Right cardiac atrium (tissue), 5 donors: Measurements from ENCODE around the gene NRP1. TPM values are rescaled to one million over a fixed set of nuclear protein-coding genes. Genes with fewer than 3 reads are reported as not detected.

Source experiments
- ATAC-seq, 2 donors: fragments of 200-7000 bp; cut with Tn5 transposase; one replicate each; pipeline versions ENCODE4 v1.8.0 to v1.9.1; 2020; ENCODE audit warnings: moderate library complexity in 2 of 2, mild to moderate bottlenecking in 1 of 2
- DNase-seq, 3 donors: peaks; one replicate each; pipeline ENCODE4 v3.0.0-alpha.2; 2020
- H3K27ac ChIP-seq: one replicate; pipeline ENCODE4 v1.5.1; 2013; ENCODE audit warnings: mild to moderate bottlenecking, low read length, control low read depth, moderate library complexity
- H3K27me3 ChIP-seq: one replicate; pipeline ENCODE4 v1.6.1; 2013; ENCODE audit not compliant: control insufficient read depth, insufficient read depth
- H3K4me1 ChIP-seq: one replicate; pipeline ENCODE4 v1.6.1; 2013; ENCODE audit warnings: low read length; ENCODE audit not compliant: control insufficient read depth, insufficient read depth
- H3K4me3 ChIP-seq: one replicate; pipeline ENCODE4 v1.5.1; 2013; ENCODE audit warnings: low read length, control low read depth
- H3K9me3 ChIP-seq: one replicate; pipeline ENCODE4 v1.6.1; 2013; ENCODE audit warnings: low read length; ENCODE audit not compliant: control insufficient read depth
- WGBS: extraction: QIAGEN DNeasy Blood & Tissue Kit; methylation state at CpG from one replicate; pipeline ENCODE4 v1.1.7; 2013; 5-methylcytosine and 5-hydroxymethylcytosine counted together
- intact Hi-C, 4 donors: fragments of 100-400 bp; cut with DNase I; formaldehyde crosslinking; loops; one replicate each; pipeline versions ENCODE4 v1.11.0 to v1.14.0; 2022 to 2023
- polyA plus RNA-seq: library from polyadenylated mRNA; stranded (reverse); fragments of 200-250 nt; gene quantifications from one replicate; pipeline ENCODE4 v1.2.3, GENCODE V29; 2013
- total RNA-seq, 4 donors: library from RNA; stranded (reverse); fragmentation: NEBNext Ultra II Directional; extraction: Animal tissue kit (Norgen Biotek cat#: 25700); gene quantifications; one replicate each; pipeline ENCODE4 v1.2.1, GENCODE V29; 2021
- donor health status: healthy with polysubstance abuse.
- donor health status: DM: no; HTN: yes; CAD: no.
- donor health status: DM: no; HTN: no; CAD: no.
- donor health status: DM: no; HTN: yes; CAD: no; lungs with severe emphysema.
- donor health status: DM: yes; HTN: yes; CAD: no.

The NRP1 gene
- total and polyA plus RNA-seq, 5 donors = 37.7 to 98.8 (median 92.5) TPM

DNA sequence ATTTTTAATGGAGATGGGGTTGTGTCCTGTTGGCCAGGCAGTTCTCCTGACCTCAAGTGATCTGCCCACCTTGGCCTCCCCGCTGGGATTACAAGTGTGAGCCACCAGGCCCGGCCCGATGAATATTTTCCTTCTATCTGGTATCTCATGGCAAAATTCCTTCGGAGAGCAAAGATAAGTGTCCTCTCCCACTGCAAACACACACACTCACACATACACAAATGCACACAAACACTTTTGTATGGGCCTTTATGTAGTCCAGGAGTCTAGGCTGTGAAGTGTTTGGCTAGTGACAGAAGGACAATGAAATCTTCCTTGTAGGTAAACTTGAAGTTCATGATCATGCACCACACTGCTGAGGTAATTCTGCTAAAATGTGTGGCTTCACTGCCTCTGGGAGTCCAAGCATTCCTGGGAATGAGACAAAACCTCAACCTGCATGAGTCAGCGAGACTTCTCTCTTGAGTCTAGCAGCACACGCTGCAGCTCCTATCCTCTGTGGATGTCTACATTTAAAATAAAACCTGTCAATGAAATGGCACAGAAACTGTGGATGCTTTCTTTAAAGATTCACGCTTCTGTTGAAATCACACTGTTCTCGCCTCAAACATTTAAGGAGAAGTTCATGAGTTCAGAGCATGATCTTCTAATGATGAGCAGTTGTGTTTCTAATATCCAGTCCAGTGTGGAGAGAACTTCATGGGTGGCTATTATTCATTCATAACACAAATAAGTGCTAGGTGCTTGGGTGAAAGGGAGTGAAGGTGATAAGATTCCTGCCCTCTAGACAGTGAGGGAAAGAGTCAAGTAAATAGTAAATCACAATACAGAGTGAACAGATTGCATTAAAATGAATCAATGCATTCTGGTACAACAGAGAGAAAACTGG is 96.5 kb downstream of the NRP1 start:
- Histone ChIP-seq H3K9me3 (no peaks in the 10 kb centered on the region), H3K27me3 (no peaks in the 10 kb centered on the region), H3K27ac (peak overlapping the region; percentile 34), H3K4me1 (peaks cover 5% of the 10 kb centered on the region), H3K4me3 (no peak overlapping the region)
- DNase-seq (no peak), ATAC-seq (no peak)
- intact Hi-C loops = no loop called here
- 71% methylated on average over 8 of the region's 8 CpGs for WGBS

DNA sequence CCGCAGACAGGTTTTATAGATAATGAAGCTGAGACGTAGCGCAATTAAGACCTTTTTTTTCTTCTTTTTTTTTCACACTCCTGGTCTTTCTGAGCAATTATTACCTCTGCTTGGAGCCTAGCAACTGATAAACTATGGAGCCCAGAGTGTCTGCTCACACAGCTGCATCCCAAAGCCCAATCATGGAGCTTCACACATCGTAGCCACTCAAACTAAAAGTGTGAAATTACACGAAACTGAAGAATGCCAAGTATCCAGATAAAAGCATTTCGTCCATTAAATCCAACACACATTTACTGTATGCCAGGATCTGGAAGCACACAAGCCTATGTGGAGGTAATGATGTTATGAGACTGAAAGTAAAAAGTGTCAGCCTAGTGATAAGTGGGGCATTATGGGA is 97.6 kb downstream of the NRP1 start:
- H3K27ac ChIP-seq = no peak overlapping the region
- 54% methylated on average over 6 of the region's 6 CpGs for WGBS
- intact Hi-C loops = no loop called here
- H3K4me1 ChIP-seq = peaks cover 7% of the 10 kb centered on the region
- ATAC-seq (no peak), DNase-seq (no peak)
- no peaks in the 10 kb centered on the region for H3K9me3 ChIP-seq
- no peaks in the 10 kb centered on the region for H3K27me3 ChIP-seq
- H3K4me3 ChIP-seq = no peak overlapping the region

DNA sequence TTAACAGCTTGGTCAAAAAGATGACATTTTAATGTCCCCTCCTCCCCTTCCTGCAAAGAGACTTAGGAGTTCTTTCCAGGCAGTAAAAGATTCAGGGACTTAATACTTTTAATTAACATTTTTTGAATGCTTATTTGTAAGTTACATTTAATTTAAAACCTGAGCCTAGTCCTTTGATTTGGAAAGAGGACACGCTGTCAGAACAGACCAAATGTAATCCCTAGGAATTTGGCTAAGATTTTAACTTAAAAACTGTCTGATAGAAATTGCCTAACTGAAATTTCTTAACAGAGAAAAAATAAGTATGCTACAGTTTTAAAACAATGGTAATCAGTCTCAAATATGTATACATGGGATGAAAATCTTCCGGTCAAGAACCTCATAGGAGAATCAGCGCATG is 98.5 kb downstream of the NRP1 start:
- DNase-seq (no peak), ATAC-seq (no peak)
- no peaks in the 10 kb centered on the region for H3K27me3 ChIP-seq
- H3K4me1 ChIP-seq = peaks cover 10% of the 10 kb centered on the region
- intact Hi-C loops = no loop called here
- H3K9me3 ChIP-seq = no peaks in the 10 kb centered on the region
- WGBS = 85% methylated on average over 3 of the region's 3 CpGs
- no peak overlapping the region for H3K27ac ChIP-seq
- no peak overlapping the region for H3K4me3 ChIP-seq

DNA sequence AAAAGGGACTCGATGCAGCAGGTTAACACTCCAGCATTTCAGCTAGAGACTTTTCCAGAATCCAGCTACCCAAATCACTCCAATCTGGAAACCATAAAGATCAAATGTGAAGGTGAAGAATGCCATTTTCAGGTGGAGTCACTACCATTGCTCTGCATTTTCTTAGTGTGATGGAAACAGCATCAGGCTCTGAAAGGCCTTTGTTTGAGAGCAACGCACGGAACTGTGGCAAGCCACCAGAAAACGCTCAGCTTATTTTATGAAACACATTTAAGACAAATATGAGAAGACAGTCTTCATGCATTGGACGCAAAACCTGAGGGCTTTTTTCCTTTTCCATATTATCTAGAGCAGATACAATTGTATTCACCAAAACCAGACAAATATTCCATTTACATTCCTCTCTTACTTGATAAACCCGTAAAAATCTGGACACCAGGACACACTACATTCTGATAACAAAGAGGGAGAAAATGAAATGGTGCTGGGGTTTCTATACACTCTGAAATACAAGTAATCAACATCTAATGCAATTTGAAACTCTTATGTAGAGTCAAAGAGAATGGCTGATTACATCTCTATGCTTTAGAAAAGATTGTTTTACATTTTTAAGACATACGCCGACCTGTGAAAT is 99.1 kb downstream of the NRP1 start:
- Histone ChIP-seq H3K4me3 (no peak overlapping the region), H3K9me3 (no peaks in the 10 kb centered on the region), H3K27ac (peak overlapping the region; percentile 79), H3K27me3 (no peaks in the 10 kb centered on the region), H3K4me1 (peaks cover 10% of the 10 kb centered on the region)
- ATAC-seq = no peak
- 46% methylated on average over 8 of the region's 8 CpGs for WGBS
- peak in 1 of 3 donors; percentile 51 for DNase-seq
- intact Hi-C loops = no loop called here

DNA sequence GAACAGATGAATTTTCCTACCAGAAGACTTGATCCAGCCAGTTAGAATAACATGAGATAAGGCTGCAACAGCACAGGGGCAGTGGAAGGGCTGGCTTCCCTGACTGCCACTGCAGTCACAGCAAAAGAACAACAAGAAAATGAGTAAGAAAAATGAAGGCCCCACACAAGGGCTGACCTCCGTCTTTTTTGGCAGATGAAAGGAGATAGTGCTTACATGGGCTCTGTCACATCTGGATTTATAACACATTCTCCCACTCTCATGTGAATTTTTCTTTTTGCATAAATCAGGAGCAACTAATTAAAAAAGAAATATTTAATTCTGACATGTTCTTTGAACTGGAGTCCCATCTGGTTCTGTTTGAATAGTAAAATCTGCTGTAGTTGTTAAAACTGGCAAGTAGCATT is 99.6 kb downstream of the NRP1 start:
- Histone ChIP-seq H3K27ac (peak overlapping the region; percentile 79), H3K27me3 (no peaks in the 10 kb centered on the region), H3K4me3 (no peak overlapping the region), H3K9me3 (no peaks in the 10 kb centered on the region), H3K4me1 (peaks cover 15% of the 10 kb centered on the region)
- 19% methylated on average over 1 of the region's 1 CpG for WGBS
- DNase-seq (peak; percentile 54 to 79 (median 67)), ATAC-seq (peak; percentile 85 to 86)
- intact Hi-C loops = no loop called here

DNA sequence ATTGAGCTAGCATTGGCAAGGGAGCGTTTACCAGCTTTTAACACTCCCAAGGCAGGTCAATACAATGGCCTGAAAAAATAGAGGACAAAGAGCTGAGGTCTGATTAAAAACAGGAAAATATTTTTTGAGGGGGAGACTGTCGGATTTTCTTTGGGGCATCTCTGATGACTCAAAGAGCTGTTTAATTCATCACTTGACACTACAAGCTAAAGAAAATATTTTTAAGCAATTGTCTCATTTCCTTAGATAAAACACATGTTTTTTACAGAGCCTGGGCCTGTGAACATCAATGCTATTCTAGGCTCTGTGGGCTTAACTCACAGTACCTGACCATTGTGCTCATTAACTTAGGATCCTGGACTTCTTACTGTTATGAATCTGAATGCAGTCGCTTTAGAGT is 100.8 kb downstream of the NRP1 start:
- peak in 1 of 2 donors; percentile 81 for ATAC-seq

DNA sequence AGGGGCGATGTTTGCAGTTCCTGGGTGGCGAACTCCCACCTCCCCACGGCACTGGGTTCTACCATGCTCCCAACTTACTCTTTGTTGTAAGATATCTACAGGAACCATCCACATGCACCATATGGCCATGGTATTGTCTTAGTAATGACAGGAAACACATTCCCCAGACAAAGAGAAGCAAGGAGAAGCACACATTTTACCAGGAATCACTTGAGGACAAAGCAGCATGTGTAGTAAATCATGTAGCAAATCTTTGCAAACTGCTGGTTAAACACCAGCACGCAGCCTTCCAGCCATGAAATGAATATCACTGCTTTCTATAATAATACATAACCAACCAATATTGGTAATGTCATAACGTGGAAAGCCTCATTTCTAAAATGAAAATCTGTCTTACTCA is 101.2 kb downstream of the NRP1 start:
- H3K9me3 ChIP-seq = no peaks in the 10 kb centered on the region
- no peaks in the 10 kb centered on the region for H3K27me3 ChIP-seq
- WGBS = 76% methylated on average over 5 of the region's 5 CpGs
- no peak overlapping the region for H3K4me3 ChIP-seq
- ATAC-seq = no peak
- H3K27ac ChIP-seq = peak overlapping the region; percentile 36
- intact Hi-C loops = no loop called here
- DNase-seq = no peak
- H3K4me1 ChIP-seq = peaks cover 15% of the 10 kb centered on the region

More for the DNA sequence above, 100.8 kb downstream of the NRP1 start:
- H3K9me3 ChIP-seq = no peaks in the 10 kb centered on the region
- intact Hi-C loops = no loop called here
- no peak overlapping the region for H3K27ac ChIP-seq
- no peak for DNase-seq
- 58% methylated on average over 3 of the region's 3 CpGs for WGBS
- no peak overlapping the region for H3K4me3 ChIP-seq
- H3K27me3 ChIP-seq = no peaks in the 10 kb centered on the region
- peaks cover 15% of the 10 kb centered on the region for H3K4me1 ChIP-seq

DNA sequence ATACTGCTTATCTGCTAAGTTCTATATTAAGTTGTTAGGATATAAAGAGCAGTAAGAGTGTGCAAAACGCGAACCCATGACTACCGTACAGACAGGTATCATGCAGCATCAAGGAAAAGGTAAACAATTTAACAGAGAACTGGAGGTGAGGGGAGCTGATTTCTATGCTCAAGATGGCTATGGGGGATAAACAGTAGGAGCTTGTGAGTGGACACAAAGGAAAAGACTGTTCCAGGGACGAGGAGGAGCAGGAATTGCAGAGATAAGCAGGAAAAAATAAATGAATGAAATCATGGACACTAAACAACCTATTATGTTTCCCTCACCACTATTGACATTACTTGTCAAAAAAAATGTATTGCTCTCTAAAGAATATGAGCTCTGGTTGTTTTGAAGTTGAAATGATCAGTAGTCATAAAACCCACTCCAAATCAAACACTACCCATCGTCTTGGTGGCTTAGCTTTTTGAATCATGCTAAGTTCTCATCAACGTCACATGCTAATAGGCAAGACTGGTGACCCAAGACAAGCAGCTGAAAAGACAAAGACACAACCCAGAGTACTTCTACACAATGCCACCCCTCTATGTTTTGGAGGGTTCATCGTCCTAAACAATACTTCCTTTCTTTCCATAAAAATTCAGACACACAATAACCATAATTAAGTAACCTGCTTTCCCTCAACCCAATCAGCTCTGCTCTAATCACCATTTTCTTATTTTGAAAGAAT is 102.7 kb downstream of the NRP1 start:
- Histone ChIP-seq H3K27me3 (no peaks in the 10 kb centered on the region), H3K9me3 (no peaks in the 10 kb centered on the region), H3K4me1 (peaks cover 18% of the 10 kb centered on the region), H3K27ac (no peak overlapping the region), H3K4me3 (no peak overlapping the region)
- intact Hi-C loops = no loop called here
- DNase-seq (no peak), ATAC-seq (no peak)
- 80% methylated on average over 7 of the region's 7 CpGs for WGBS

DNA sequence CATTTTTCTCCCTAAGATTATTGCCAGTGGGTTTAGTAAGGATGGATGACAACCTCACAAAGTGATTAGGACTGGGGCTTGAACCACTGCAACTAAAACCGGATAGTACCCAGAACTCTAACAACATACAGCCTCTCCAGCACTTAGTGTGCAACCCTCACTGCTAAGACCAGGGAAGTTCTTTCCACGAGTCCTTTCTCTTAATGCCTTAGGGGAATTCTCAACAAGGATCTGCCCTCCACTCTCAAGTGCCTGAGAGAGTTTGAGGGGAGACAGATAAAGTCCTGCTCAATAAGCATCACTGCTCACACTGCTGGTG is 104.6 kb downstream of the NRP1 start:
- no peak for DNase-seq
- H3K27me3 ChIP-seq = no peaks in the 10 kb centered on the region
- WGBS = 51% methylated on average over 2 of the region's 2 CpGs
- H3K4me1 ChIP-seq = peaks cover 19% of the 10 kb centered on the region
- H3K9me3 ChIP-seq = no peaks in the 10 kb centered on the region
- intact Hi-C loops = no loop called here
- H3K4me3 ChIP-seq = no peak overlapping the region
- peak overlapping the region; percentile 59 for H3K27ac ChIP-seq
- no peak for ATAC-seq

DNA sequence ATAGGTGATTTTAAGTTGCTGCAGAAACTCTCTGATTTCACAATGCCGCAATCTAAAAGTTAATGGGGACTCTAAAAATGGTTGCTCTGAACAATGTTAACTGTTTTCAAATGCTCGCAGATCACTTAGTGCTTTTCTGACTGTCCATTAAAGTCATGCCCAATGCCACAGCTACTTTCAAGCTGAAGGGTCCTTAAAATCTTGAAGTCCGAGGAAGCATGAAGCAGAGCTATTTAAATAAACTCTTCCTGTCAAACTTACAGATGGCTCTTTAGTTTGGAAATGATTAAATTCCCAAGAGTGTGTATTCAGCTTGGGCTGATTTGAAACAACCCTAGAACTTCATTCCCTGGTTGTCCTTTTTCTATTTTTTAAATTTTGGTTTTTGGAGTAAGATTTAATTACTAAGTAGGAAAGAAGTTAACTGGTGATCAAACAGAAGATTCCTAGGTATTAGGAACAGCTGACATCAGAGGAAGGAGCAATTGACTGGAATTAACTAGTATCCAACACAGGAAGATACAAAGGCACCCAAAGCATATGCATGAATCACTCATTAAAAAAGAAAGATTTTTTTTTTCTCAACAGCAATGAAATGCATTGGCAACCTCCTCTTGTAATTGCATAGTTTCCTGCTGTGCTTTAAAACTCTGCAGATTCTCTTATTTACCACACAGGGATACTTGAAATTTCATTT is 105.1 kb downstream of the NRP1 start:
- Histone ChIP-seq H3K9me3 (no peaks in the 10 kb centered on the region), H3K27me3 (no peaks in the 10 kb centered on the region), H3K27ac (no peak overlapping the region), H3K4me3 (no peak overlapping the region), H3K4me1 (peaks cover 21% of the 10 kb centered on the region)
- intact Hi-C loops = no loop called here
- DNase-seq = no peak
- WGBS = 62% methylated on average over 3 of the region's 3 CpGs
- no peak for ATAC-seq
